ENCODE measurements around the gene MYO10. TPM values are rescaled to one million over a fixed set of nuclear protein-coding genes. Genes with fewer than 3 reads are reported as not detected.

Gene MYO10
- total and polyA plus RNA-seq, 2 of the 8 experiments (the other 6 are each of a cell fraction or from before 2014, with no cell fraction given) = 21.5 to 107 TPM

GRCh38 chr5:16849775-16850174 lies 86.3 kb downstream of the MYO10 start (continued):
- no peak for TF ChIP-seq POU5F1 (IDR thresholded peaks at IDR 0.05; ENCODE audit: low read depth, low read length)
